Activated CD4-positive, alpha-beta T cell treated with anti-CD3 and anti-CD28 coated beads, Interleukin-2, amount 10 ng/mL, durations not matched to agents 7 days and 5 days (primary cell): Measurements from ENCODE around the gene ZMYND8. TPM values are rescaled to one million over a fixed set of nuclear protein-coding genes. Genes with fewer than 3 reads are reported as not detected.
"Not testable (repeated sequence)": the region's sequence is repeated elsewhere in the genome, so short reads cannot be mapped to it uniquely, and the experiment has no call there.

Experiments used
- CTCF ChIA-PET: fragments of 350-600 bp; sonication (Branson Sonifier 250); formaldehyde crosslinking; loops from one replicate; lab custom pipeline; 2021; ENCODE audit warnings: antibody characterized with exemption; lab: Charles Lee
- POLR2A ChIA-PET: fragments of 350-600 bp; sonication (Branson Sonifier 250); formaldehyde crosslinking; loops from one replicate; lab custom pipeline; 2021; ENCODE audit warnings: antibody characterized with exemption; lab: Charles Lee
- DNase-seq: peaks from one replicate; pipeline ENCODE4 v3.0.0-alpha.2; 2020
- H3K27ac Mint-ChIP-seq: one replicate; pipeline ENCODE4 v1.8.0; 2021; ENCODE audit warnings: mild to moderate bottlenecking, moderate library complexity, mixed read lengths
- H3K27me3 Mint-ChIP-seq: one replicate; pipeline ENCODE4 v1.8.0; 2021; ENCODE audit warnings: mixed read lengths
- H3K36me3 Mint-ChIP-seq: one replicate; pipeline ENCODE4 v1.8.0; 2021; ENCODE audit warnings: low read depth, mixed read lengths
- H3K4me1 Mint-ChIP-seq: one replicate; pipeline ENCODE4 v1.8.0; 2021; ENCODE audit warnings: mixed read lengths
- H3K4me3 Mint-ChIP-seq: one replicate; pipeline ENCODE4 v1.8.0; 2021; ENCODE audit warnings: mild to moderate bottlenecking, moderate library complexity, mixed read lengths
- H3K9me3 Mint-ChIP-seq: one replicate; pipeline ENCODE4 v1.8.0; 2021; ENCODE audit warnings: mixed read lengths
- total RNA-seq, 2 experiments: library from RNA; stranded (reverse); gene quantifications; one replicate each; pipeline ENCODE4 v1.2.3, GENCODE V29; 2021

The ZMYND8 gene
- total RNA-seq, 2 experiments from 2014 or later, result 44.6 to 55.6 TPM

GRCh38 chr20:47280668-47281067, 75.8 kb downstream of the ZMYND8 start:
- DNase-seq, result no peak
- peaks cover 8% of the 10 kb centered on the region for H3K4me1 Mint-ChIP-seq
- H3K4me3 Mint-ChIP-seq, result no peak overlapping the region
- no peaks in the 10 kb centered on the region for H3K27me3 Mint-ChIP-seq
- POLR2A ChIA-PET, result no interaction called here
- H3K36me3 Mint-ChIP-seq, result peaks cover 52% of the 10 kb centered on the region
- no peaks in the 10 kb centered on the region for H3K9me3 Mint-ChIP-seq
- peak overlapping the region; percentile 2 for H3K27ac Mint-ChIP-seq
- CTCF ChIA-PET, result interaction anchor here (1.3 to 3.9 kb wide), 3 partner anchors 7 to 354 kb away, joined by 4 to 17 read pairs (median 14); no protein-coding TSS in a partner anchor

- POLR2A ChIA-PET, result no interaction called here
- H3K4me3 Mint-ChIP-seq, result no peak overlapping the region
- peaks cover 12% of the 10 kb centered on the region for H3K4me1 Mint-ChIP-seq
- H3K36me3 Mint-ChIP-seq, result peaks cover 54% of the 10 kb centered on the region
- no peak overlapping the region for H3K27ac Mint-ChIP-seq
- DNase-seq, result no peak
- no peaks in the 10 kb centered on the region for H3K9me3 Mint-ChIP-seq
- no peaks in the 10 kb centered on the region for H3K27me3 Mint-ChIP-seq
- CTCF ChIA-PET, result interaction anchor here (1.3 to 3.9 kb wide), 3 partner anchors 7 to 355 kb away, joined by 4 to 17 read pairs (median 14); no protein-coding TSS in a partner anchor
Measured at GRCh38 chr20:47280228-47280627, 76.3 kb downstream of the ZMYND8 start.

GRCh38 chr20:47278907-47279348, 77.6 kb downstream of the ZMYND8 start:
- DNase-seq, result no peak
- H3K9me3 Mint-ChIP-seq, result no peaks in the 10 kb centered on the region
- POLR2A ChIA-PET, result no interaction called here
- CTCF ChIA-PET, result interaction anchor here (0.7 to 10.6 kb wide), 5 partner anchors 9 to 385 kb away, joined by 3 to 187 read pairs (median 5); partner anchors contain the start of gene ZMYND8
- peaks cover 24% of the 10 kb centered on the region for H3K4me1 Mint-ChIP-seq
- peaks cover 47% of the 10 kb centered on the region for H3K36me3 Mint-ChIP-seq
- H3K27me3 Mint-ChIP-seq, result no peaks in the 10 kb centered on the region
- no peak overlapping the region for H3K27ac Mint-ChIP-seq
- no peak overlapping the region for H3K4me3 Mint-ChIP-seq

GRCh38 chr20:47277535-47277872, 79.0 kb downstream of the ZMYND8 start:
- CTCF ChIA-PET, result interaction anchor here (1.4 to 10.6 kb wide), 2 partner anchors 79 to 106 kb away, joined by 3 to 187 read pairs; partner anchors contain the start of gene ZMYND8
- Mint-ChIP-seq H3K4me1 (peaks cover 32% of the 10 kb centered on the region), H3K36me3 (peaks cover 47% of the 10 kb centered on the region)
- H3K4me3 Mint-ChIP-seq, POLR2A ChIA-PET, H3K9me3 Mint-ChIP-seq, H3K27ac Mint-ChIP-seq, DNase-seq, H3K27me3 Mint-ChIP-seq: not testable (repeated sequence)

GRCh38 chr20:47276851-47277534, 79.5 kb downstream of the ZMYND8 start:
- peaks cover 48% of the 10 kb centered on the region for H3K36me3 Mint-ChIP-seq

GRCh38 chr20:47276251-47276650, 80.2 kb downstream of the ZMYND8 start:
- Mint-ChIP-seq H3K36me3 (peaks cover 48% of the 10 kb centered on the region), H3K27me3 (no peaks in the 10 kb centered on the region), H3K27ac (no peak overlapping the region), H3K4me3 (no peak overlapping the region), H3K9me3 (no peaks in the 10 kb centered on the region), H3K4me1 (peaks cover 32% of the 10 kb centered on the region)
- DNase-seq, result no peak
- CTCF ChIA-PET, result interaction anchor here (0.6 to 10.6 kb wide), 3 partner anchors 12 to 107 kb away, joined by 3 to 187 read pairs (median 4); partner anchors contain the start of gene ZMYND8
- POLR2A ChIA-PET, result no interaction called here

More at GRCh38 chr20:47276851-47277534, 79.5 kb downstream of the ZMYND8 start:
- no peak overlapping the region for H3K27ac Mint-ChIP-seq
- H3K4me1 Mint-ChIP-seq, result peaks cover 32% of the 10 kb centered on the region
- POLR2A ChIA-PET, result no interaction called here
- no peaks in the 10 kb centered on the region for H3K9me3 Mint-ChIP-seq
- DNase-seq, result no peak
- H3K4me3 Mint-ChIP-seq, result no peak overlapping the region
- H3K27me3 Mint-ChIP-seq, result no peaks in the 10 kb centered on the region
- CTCF ChIA-PET, result interaction anchor here (1.4 to 10.6 kb wide), 2 partner anchors 79 to 106 kb away, joined by 3 to 187 read pairs; partner anchors contain the start of gene ZMYND8

- POLR2A ChIA-PET, result interaction anchor here (0.7 kb wide), 1 partner anchor 106 kb away, joined by 4 read pairs; no protein-coding TSS in a partner anchor
Measured at GRCh38 chr20:47275548-47275947, 81.0 kb downstream of the ZMYND8 start.

GRCh38 chr20:47274401-47275108, 81.9 kb downstream of the ZMYND8 start:
- POLR2A ChIA-PET, result interaction anchor here (0.6 to 1.6 kb wide), 4 partner anchors 16 to 109 kb away, joined by 3 to 6 read pairs (median 4); partner anchors contain the start of gene ZMYND8
- CTCF ChIA-PET, result interaction anchor here (0.6 to 10.6 kb wide), 8 partner anchors 8 to 361 kb away, joined by 3 to 187 read pairs (median 4); partner anchors contain the start of gene ZMYND8
- peaks cover 42% of the 10 kb centered on the region for H3K36me3 Mint-ChIP-seq
- H3K4me1 Mint-ChIP-seq, result peaks cover 32% of the 10 kb centered on the region
- H3K27ac Mint-ChIP-seq, result peak overlapping the region; percentile 58
- no peaks in the 10 kb centered on the region for H3K9me3 Mint-ChIP-seq
- peak; percentile 24 for DNase-seq
- H3K27me3 Mint-ChIP-seq, result no peaks in the 10 kb centered on the region
- no peak overlapping the region for H3K4me3 Mint-ChIP-seq

More at GRCh38 chr20:47275548-47275947, 81.0 kb downstream of the ZMYND8 start:
- no peaks in the 10 kb centered on the region for H3K9me3 Mint-ChIP-seq
- H3K36me3 Mint-ChIP-seq, result peaks cover 43% of the 10 kb centered on the region
- H3K4me1 Mint-ChIP-seq, result peaks cover 32% of the 10 kb centered on the region
- no peak for DNase-seq
- H3K4me3 Mint-ChIP-seq, result no peak overlapping the region
- H3K27me3 Mint-ChIP-seq, result no peaks in the 10 kb centered on the region
- CTCF ChIA-PET, result interaction anchor here (0.7 to 10.6 kb wide), 4 partner anchors 9 to 360 kb away, joined by 3 to 187 read pairs (median 4); no protein-coding TSS in a partner anchor
- H3K27ac Mint-ChIP-seq, result no peak overlapping the region

GRCh38 chr20:47273591-47274235, 82.8 kb downstream of the ZMYND8 start:
- Mint-ChIP-seq H3K36me3 (peaks cover 47% of the 10 kb centered on the region), H3K27me3 (no peaks in the 10 kb centered on the region), H3K9me3 (no peaks in the 10 kb centered on the region), H3K27ac (no peak overlapping the region), H3K4me3 (no peak overlapping the region), H3K4me1 (peaks cover 32% of the 10 kb centered on the region)
- no peak for DNase-seq
- POLR2A ChIA-PET, result interaction anchor here (0.6 to 1.6 kb wide), 3 partner anchors 83 to 110 kb away, joined by 3 to 4 read pairs (median 4); partner anchors contain the start of gene ZMYND8
- CTCF ChIA-PET, result interaction anchor here (0.6 to 10.6 kb wide), 20 partner anchors 8 to 347 kb away, joined by 3 to 187 read pairs (median 5); partner anchors contain the start of gene ZMYND8

GRCh38 chr20:47272893-47273590, 83.5 kb downstream of the ZMYND8 start:
- H3K27me3 Mint-ChIP-seq, result no peaks in the 10 kb centered on the region
- no peak overlapping the region for H3K4me3 Mint-ChIP-seq
- POLR2A ChIA-PET, result no interaction called here

GRCh38 chr20:47271046-47271615, 85.4 kb downstream of the ZMYND8 start:
- H3K27ac Mint-ChIP-seq, result no peak overlapping the region
- ChIA-PET POLR2A (no interaction called here), CTCF (interaction anchor here (0.6 to 10.6 kb wide), 9 partner anchors 8 to 1757 kb away, joined by 3 to 187 read pairs (median 7); no protein-coding TSS in a partner anchor)
- no peak overlapping the region for H3K4me3 Mint-ChIP-seq
- peaks cover 43% of the 10 kb centered on the region for H3K4me1 Mint-ChIP-seq
- H3K9me3 Mint-ChIP-seq, result no peaks in the 10 kb centered on the region
- H3K27me3 Mint-ChIP-seq, result no peaks in the 10 kb centered on the region
- peaks cover 41% of the 10 kb centered on the region for H3K36me3 Mint-ChIP-seq
- DNase-seq, result no peak

More at GRCh38 chr20:47272893-47273590, 83.5 kb downstream of the ZMYND8 start:
- H3K4me1 Mint-ChIP-seq, result peaks cover 32% of the 10 kb centered on the region
- H3K9me3 Mint-ChIP-seq, result no peaks in the 10 kb centered on the region
- peaks cover 42% of the 10 kb centered on the region for H3K36me3 Mint-ChIP-seq
- DNase-seq, result peak; percentile 71
- H3K27ac Mint-ChIP-seq, result no peak overlapping the region
- CTCF ChIA-PET, result interaction anchor here (0.7 to 10.6 kb wide), 20 partner anchors 9 to 390 kb away, joined by 3 to 187 read pairs (median 5); partner anchors contain the start of gene ZMYND8
